Measurements from ENCODE around the gene FEM1C.

Gene FEM1C

GRCh38 chr5:115586525-115587146 lies 42.1 kb upstream of the FEM1C start:
- Histone ChIP-seq H3F3A (ENCODE audit: low read depth) (no peaks in the 10 kb centered on the region), H3K79me2 (ENCODE audit: insufficient read depth, low read length) (no peaks in the 10 kb centered on the region), H3K9me3 (ENCODE audit: insufficient read depth, low read depth, low read length) (no peaks in the 10 kb centered on the region), H3K4me2 (ENCODE audit: low read depth, low read length, poor library complexity, severe bottlenecking) (no peak overlapping the region), H4K20me1 (ENCODE audit: insufficient read depth, low read length, poor library complexity, severe bottlenecking) (no peaks in the 10 kb centered on the region), H3K27me3 (ENCODE audit: insufficient read depth, low read length, poor library complexity, severe bottlenecking) (no peaks in the 10 kb centered on the region), H3K4me1 (ENCODE audit: insufficient read depth, low read length, poor library complexity, severe bottlenecking) (no peaks in the 10 kb centered on the region), H2AFZ (ENCODE audit: low read length) (no peak overlapping the region), H3K4me3 (ENCODE audit: low read length, poor library complexity, severe bottlenecking) (no peak overlapping the region), H3K9me2 (replicated peaks; ENCODE audit: low read depth, low read length) (no peaks in the 10 kb centered on the region), H3K9ac (ENCODE audit: low read depth, low read length, poor library complexity, severe bottlenecking) (no peak overlapping the region), H3K36me3 (ENCODE audit: insufficient read depth, low read length) (no peaks in the 10 kb centered on the region)
- TF ChIP-seq, protein P1, sequence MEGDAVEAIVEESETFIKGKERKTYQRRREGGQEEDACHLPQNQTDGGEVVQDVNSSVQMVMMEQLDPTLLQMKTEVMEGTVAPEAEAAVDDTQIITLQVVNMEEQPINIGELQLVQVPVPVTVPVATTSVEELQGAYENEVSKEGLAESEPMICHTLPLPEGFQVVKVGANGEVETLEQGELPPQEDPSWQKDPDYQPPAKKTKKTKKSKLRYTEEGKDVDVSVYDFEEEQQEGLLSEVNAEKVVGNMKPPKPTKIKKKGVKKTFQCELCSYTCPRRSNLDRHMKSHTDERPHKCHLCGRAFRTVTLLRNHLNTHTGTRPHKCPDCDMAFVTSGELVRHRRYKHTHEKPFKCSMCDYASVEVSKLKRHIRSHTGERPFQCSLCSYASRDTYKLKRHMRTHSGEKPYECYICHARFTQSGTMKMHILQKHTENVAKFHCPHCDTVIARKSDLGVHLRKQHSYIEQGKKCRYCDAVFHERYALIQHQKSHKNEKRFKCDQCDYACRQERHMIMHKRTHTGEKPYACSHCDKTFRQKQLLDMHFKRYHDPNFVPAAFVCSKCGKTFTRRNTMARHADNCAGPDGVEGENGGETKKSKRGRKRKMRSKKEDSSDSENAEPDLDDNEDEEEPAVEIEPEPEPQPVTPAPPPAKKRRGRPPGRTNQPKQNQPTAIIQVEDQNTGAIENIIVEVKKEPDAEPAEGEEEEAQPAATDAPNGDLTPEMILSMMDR (conservative IDR thresholded peaks at IDR 0.05; ENCODE audit: low read length) = peak; percentile 49
- TF ChIP-seq EZH2phosphoT487 (IDR thresholded peaks at IDR 0.05; ENCODE audit: borderline replicate concordance) = no peak

DNA sequence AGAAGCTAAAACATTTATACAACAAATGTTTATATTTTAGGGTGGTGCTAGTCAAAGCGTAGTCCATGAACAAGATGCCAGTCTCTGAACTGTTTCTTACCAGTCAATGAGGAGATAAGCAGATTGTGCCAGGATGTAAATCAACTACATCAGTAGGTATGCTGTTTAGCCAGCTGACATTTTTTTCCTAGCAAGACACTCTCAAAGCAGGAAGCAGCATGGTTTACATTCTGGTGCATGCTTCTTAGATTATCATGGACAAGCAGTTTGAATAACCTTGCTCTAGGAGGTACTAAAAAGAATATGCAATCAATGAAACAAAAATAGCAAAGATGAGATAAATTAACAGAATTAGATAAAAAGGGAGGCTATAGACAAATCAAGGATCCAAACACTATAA lies 40.7 kb upstream of the FEM1C start:
- Histone ChIP-seq H3K4me3 (ENCODE audit: low read length, poor library complexity, severe bottlenecking) (no peak overlapping the region), H3K79me2 (ENCODE audit: insufficient read depth, low read length) (no peaks in the 10 kb centered on the region), H3F3A (ENCODE audit: low read depth) (no peaks in the 10 kb centered on the region), H3K36me3 (ENCODE audit: insufficient read depth, low read length) (no peaks in the 10 kb centered on the region), H2AFZ (ENCODE audit: low read length) (no peak overlapping the region), H3K9me3 (ENCODE audit: insufficient read depth, low read depth, low read length) (no peaks in the 10 kb centered on the region), H3K9ac (ENCODE audit: low read depth, low read length, poor library complexity, severe bottlenecking) (no peak overlapping the region), H4K20me1 (ENCODE audit: insufficient read depth, low read length, poor library complexity, severe bottlenecking) (no peaks in the 10 kb centered on the region), H3K4me1 (ENCODE audit: insufficient read depth, low read length, poor library complexity, severe bottlenecking) (no peaks in the 10 kb centered on the region), H3K4me2 (ENCODE audit: low read depth, low read length, poor library complexity, severe bottlenecking) (no peak overlapping the region), H3K9me2 (replicated peaks; ENCODE audit: low read depth, low read length) (no peaks in the 10 kb centered on the region), H3K27me3 (ENCODE audit: insufficient read depth, low read length, poor library complexity, severe bottlenecking) (no peaks in the 10 kb centered on the region)
- TF ChIP-seq, protein P1 (conservative IDR thresholded peaks at IDR 0.05; ENCODE audit: low read length) = no peak
- TF ChIP-seq EZH2phosphoT487 (IDR thresholded peaks at IDR 0.05; ENCODE audit: borderline replicate concordance) = no peak

DNA sequence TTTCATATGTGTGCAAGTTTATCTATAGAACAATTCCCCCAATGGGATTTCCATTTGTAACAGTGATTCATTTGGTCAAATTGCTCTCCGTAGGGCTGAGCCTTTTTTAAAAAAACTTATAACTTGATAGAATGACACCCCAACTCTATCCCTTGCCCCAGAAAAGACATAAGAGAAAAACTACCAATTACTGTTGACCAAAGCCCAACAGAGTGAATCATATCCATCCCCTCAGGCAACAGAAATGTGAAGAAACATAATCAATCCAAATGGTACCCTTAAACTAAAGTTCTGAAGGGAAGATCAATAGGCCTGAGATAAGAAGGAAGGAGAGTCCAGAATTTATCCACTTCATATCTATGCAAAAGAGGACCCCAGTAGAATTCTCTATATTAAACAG lies 39.9 kb upstream of the FEM1C start:
- no peaks in the 10 kb centered on the region for H3K9me2 ChIP-seq (replicated peaks; ENCODE audit: low read depth, low read length)

More for the DNA sequence above, 39.9 kb upstream of the FEM1C start:
- no peaks in the 10 kb centered on the region for H3F3A ChIP-seq (ENCODE audit: low read depth)
- no peaks in the 10 kb centered on the region for H3K36me3 ChIP-seq (ENCODE audit: insufficient read depth, low read length)
- TF ChIP-seq, protein P1 (conservative IDR thresholded peaks at IDR 0.05; ENCODE audit: low read length) = no peak
- no peak for TF ChIP-seq EZH2phosphoT487 (IDR thresholded peaks at IDR 0.05; ENCODE audit: borderline replicate concordance)
- H3K4me2 ChIP-seq (ENCODE audit: low read depth, low read length, poor library complexity, severe bottlenecking) = no peak overlapping the region
- no peaks in the 10 kb centered on the region for H3K79me2 ChIP-seq (ENCODE audit: insufficient read depth, low read length)
- no peak overlapping the region for H3K9ac ChIP-seq (ENCODE audit: low read depth, low read length, poor library complexity, severe bottlenecking)
- H3K4me3 ChIP-seq (ENCODE audit: low read length, poor library complexity, severe bottlenecking) = no peak overlapping the region
- no peaks in the 10 kb centered on the region for H3K9me3 ChIP-seq (ENCODE audit: insufficient read depth, low read depth, low read length)
- H2AFZ ChIP-seq (ENCODE audit: low read length) = no peak overlapping the region
- no peaks in the 10 kb centered on the region for H3K4me1 ChIP-seq (ENCODE audit: insufficient read depth, low read length, poor library complexity, severe bottlenecking)
- H3K27me3 ChIP-seq (ENCODE audit: insufficient read depth, low read length, poor library complexity, severe bottlenecking) = no peaks in the 10 kb centered on the region
- no peaks in the 10 kb centered on the region for H4K20me1 ChIP-seq (ENCODE audit: insufficient read depth, low read length, poor library complexity, severe bottlenecking)
